ENCODE results near the gene EPHA6.

The EPHA6 gene

DNA sequence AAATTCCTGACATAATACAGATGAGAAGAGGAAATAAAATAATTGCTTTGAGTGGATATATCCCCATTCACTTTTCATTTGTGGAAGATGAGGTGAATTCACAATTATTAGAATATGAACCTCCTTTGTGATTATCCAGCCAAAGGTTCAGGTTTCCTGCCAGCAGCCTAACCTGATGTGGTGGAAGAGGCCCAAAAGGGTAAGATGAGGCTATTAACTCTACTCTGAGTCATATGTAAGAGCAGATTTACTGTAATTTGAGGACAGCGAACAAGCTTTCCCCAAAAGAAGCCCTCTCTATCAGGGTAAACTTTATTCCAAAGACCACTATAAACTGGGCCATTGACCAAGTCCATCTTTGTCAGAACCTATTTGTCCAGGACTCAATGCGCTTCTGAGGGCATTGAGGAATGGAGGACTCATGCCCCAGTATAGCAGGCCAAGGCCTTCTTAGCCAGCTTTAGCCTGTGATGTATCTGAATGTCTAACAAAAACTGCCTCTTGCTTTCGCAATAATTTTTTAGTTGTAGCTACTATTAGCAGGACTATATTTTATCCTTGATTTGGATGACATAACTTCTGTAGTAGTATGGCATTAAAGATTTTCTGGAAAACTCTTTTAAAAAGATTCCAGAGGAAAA is 859.1 kb downstream of the EPHA6 start:
- DNase-seq (ENCODE audit: low read depth, low spot score): no peak
- H3K27ac ChIP-seq: no peak overlapping the region

DNA sequence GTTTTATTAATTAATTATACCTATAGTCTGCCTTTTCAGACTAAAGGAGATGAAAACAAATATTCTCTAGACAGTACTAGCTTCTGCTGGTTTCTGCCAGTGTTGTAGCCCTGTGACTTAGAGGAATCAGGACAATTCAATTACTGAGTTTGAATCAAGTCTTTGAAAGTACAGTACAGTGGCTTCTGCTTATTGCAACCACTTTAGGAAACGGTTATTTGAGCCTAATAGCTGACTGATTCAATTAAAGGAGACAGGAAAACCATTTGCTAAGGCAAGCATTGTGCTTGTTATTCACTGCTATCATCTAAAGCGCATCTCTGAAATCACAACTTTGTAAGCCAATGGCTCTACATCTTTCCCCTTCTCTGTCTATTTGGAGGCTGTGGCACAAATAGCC is 860.1 kb downstream of the EPHA6 start:
- H3K36me3 ChIP-seq (ENCODE audit: insufficient read depth, low read length): no peaks in the 10 kb centered on the region
- H3K9ac ChIP-seq (ENCODE audit: insufficient read length): no peak overlapping the region
- no peak overlapping the region for H3K27ac ChIP-seq
- no peak for TF ChIP-seq POLR2AphosphoS5 (IDR thresholded peaks at IDR 0.05; ENCODE audit: borderline replicate concordance, low read depth, low read length)
- no peak for TF ChIP-seq FOXP2 (optimal IDR thresholded peaks at IDR 0.05; ENCODE audit: control extremely low read depth, extremely low read length, insufficient read depth)
- no peak for DNase-seq (ENCODE audit: low read depth, low spot score)
- no peak overlapping the region for H3K4me3 ChIP-seq
- no peaks in the 10 kb centered on the region for H3K9me3 ChIP-seq (ENCODE audit: low read depth, low read length)

More for the DNA sequence above, 859.1 kb downstream of the EPHA6 start:
- H3K9ac ChIP-seq (ENCODE audit: insufficient read length): no peak overlapping the region
- TF ChIP-seq POLR2AphosphoS5 (IDR thresholded peaks at IDR 0.05; ENCODE audit: borderline replicate concordance, low read depth, low read length) (no peak), FOXP2 (optimal IDR thresholded peaks at IDR 0.05; ENCODE audit: control extremely low read depth, extremely low read length, insufficient read depth) (no peak), EZH2 (IDR thresholded peaks at IDR 0.05) (no peak)
- no peaks in the 10 kb centered on the region for H3K36me3 ChIP-seq (ENCODE audit: insufficient read depth, low read length)
- H3K4me3 ChIP-seq: no peak overlapping the region
- H3K9me3 ChIP-seq (ENCODE audit: low read depth, low read length): no peaks in the 10 kb centered on the region

DNA sequence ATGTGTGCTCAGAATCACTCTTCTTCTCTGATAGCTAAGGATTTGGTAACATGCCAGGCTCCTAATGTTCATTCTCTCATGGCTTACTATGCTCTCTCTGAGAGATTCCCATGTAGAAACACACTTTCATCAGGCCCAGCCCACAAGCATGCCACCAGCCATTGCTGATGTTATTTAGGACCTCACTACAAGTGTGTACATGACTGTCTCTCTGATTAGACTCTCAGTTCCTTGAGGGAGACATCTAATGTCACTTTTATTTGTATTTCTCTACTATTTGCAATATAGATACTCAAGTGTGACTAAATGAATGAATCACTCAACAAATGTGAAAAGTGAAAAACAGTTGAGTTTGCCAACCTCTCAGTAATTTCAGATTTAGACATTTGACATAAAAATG is 865.8 kb downstream of the EPHA6 start:
- no peak for DNase-seq (ENCODE audit: low read depth, low spot score)

DNA sequence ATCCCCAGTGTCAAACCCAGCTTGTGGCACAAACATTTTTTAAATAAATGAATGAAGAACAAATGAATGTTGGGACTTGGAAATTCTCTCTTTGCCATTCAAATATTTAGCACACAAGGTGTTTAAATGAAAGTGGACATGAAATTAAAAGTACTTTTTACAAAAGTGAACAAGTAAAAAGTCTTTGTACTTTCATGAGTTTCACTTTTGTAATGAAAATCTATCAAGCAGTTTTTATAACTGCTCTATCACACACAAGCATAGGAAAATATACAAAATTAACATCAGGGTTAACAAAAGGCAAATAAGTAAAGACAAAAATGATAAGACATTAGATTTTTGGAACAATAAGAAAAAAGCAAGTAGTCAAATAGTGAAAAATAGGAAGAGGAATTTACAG is 866.3 kb downstream of the EPHA6 start:
- Histone ChIP-seq H3K9ac (ENCODE audit: insufficient read length) (no peak overlapping the region), H3K4me3 (no peak overlapping the region), H3K27ac (no peak overlapping the region), H3K36me3 (ENCODE audit: insufficient read depth, low read length) (no peaks in the 10 kb centered on the region), H3K9me3 (ENCODE audit: low read depth, low read length) (no peaks in the 10 kb centered on the region)
- TF ChIP-seq EZH2 (IDR thresholded peaks at IDR 0.05): no peak
- TF ChIP-seq POLR2AphosphoS5 (IDR thresholded peaks at IDR 0.05; ENCODE audit: borderline replicate concordance, low read depth, low read length): no peak
- TF ChIP-seq FOXP2 (optimal IDR thresholded peaks at IDR 0.05; ENCODE audit: control extremely low read depth, extremely low read length, insufficient read depth): no peak
- DNase-seq (ENCODE audit: low read depth, low spot score): no peak

More for the DNA sequence above, 865.8 kb downstream of the EPHA6 start:
- Histone ChIP-seq H3K4me3 (no peak overlapping the region), H3K9ac (ENCODE audit: insufficient read length) (no peak overlapping the region), H3K27ac (no peak overlapping the region), H3K9me3 (ENCODE audit: low read depth, low read length) (no peaks in the 10 kb centered on the region), H3K36me3 (ENCODE audit: insufficient read depth, low read length) (no peaks in the 10 kb centered on the region)
- no peak for TF ChIP-seq FOXP2 (optimal IDR thresholded peaks at IDR 0.05; ENCODE audit: control extremely low read depth, extremely low read length, insufficient read depth)
- TF ChIP-seq EZH2 (IDR thresholded peaks at IDR 0.05): no peak
- TF ChIP-seq POLR2AphosphoS5 (IDR thresholded peaks at IDR 0.05; ENCODE audit: borderline replicate concordance, low read depth, low read length): no peak

DNA sequence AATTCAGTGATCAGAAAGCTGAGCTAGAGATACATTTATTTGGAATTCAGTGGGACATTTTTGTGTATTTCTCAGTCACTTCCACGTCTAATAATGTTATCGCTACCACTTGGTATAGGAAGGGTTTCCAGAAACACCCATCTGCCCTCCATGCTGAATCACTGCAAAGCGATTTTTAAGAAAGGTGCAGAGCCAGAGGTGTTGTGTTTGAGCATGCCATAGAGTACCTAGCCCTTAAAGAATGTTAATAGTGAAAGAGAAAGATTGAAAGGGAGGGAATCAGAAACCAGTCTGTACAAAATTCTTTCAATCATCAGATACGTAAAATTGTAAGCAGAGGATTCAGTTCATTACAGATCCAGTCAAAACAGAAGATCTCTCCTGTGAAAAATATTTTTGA is 870.1 kb downstream of the EPHA6 start:
- no peak for TF ChIP-seq POLR2AphosphoS5 (IDR thresholded peaks at IDR 0.05; ENCODE audit: borderline replicate concordance, low read depth, low read length)
- TF ChIP-seq EZH2 (IDR thresholded peaks at IDR 0.05): no peak
- TF ChIP-seq FOXP2 (optimal IDR thresholded peaks at IDR 0.05; ENCODE audit: control extremely low read depth, extremely low read length, insufficient read depth): no peak
- Histone ChIP-seq H3K9me3 (ENCODE audit: low read depth, low read length) (no peaks in the 10 kb centered on the region), H3K9ac (ENCODE audit: insufficient read length) (no peak overlapping the region), H3K27ac (no peak overlapping the region), H3K4me3 (no peak overlapping the region), H3K36me3 (ENCODE audit: insufficient read depth, low read length) (no peaks in the 10 kb centered on the region)
- DNase-seq (ENCODE audit: low read depth, low spot score): no peak

DNA sequence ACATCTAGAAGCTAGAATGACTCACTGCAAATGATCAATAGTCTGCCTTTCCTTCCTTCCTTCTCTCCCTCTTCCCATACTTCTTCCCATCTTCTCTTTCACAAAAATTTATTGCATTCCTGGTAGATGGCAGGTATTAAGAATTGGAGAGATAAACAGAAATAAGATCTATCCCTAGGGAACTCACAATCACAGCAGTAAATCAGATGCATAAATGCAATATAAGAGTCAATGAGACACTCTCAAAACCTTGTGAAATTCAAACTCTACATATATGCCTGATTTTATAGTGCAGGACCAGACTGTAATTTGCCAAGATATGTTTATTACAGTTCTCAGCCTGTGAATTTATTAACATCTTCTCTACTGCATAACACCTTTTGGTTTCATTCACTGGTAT is 871.9 kb downstream of the EPHA6 start:
- Histone ChIP-seq H3K4me3 (no peak overlapping the region), H3K27ac (no peak overlapping the region), H3K36me3 (ENCODE audit: insufficient read depth, low read length) (no peaks in the 10 kb centered on the region), H3K9me3 (ENCODE audit: low read depth, low read length) (no peaks in the 10 kb centered on the region), H3K9ac (ENCODE audit: insufficient read length) (no peak overlapping the region)
- no peak for DNase-seq (ENCODE audit: low read depth, low spot score)
- no peak for TF ChIP-seq POLR2AphosphoS5 (IDR thresholded peaks at IDR 0.05; ENCODE audit: borderline replicate concordance, low read depth, low read length)
- no peak for TF ChIP-seq FOXP2 (optimal IDR thresholded peaks at IDR 0.05; ENCODE audit: control extremely low read depth, extremely low read length, insufficient read depth)
- no peak for TF ChIP-seq EZH2 (IDR thresholded peaks at IDR 0.05)

DNA sequence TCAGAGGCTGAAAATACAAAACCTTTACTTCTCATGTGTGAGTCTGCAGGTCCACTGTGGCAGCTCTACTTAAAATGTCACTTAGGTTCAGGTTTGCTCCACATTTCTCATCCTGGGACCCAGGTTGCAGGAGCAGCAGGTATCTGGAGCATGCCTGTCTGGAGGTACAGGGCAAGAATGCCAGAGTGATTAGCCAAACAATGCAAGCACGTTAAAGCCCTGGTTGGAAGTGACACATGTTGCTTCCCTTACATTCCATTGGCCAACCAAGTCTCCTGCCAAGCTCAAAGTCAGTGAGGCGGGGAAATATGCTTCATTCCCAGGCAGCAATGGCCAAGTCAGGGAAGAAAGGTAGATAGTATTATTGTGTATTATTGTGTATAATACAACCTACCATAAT is 873.3 kb downstream of the EPHA6 start:
- no peak for TF ChIP-seq EZH2 (IDR thresholded peaks at IDR 0.05)
- no peak for TF ChIP-seq POLR2AphosphoS5 (IDR thresholded peaks at IDR 0.05; ENCODE audit: borderline replicate concordance, low read depth, low read length)
- no peak for TF ChIP-seq FOXP2 (optimal IDR thresholded peaks at IDR 0.05; ENCODE audit: control extremely low read depth, extremely low read length, insufficient read depth)
- no peak for DNase-seq (ENCODE audit: low read depth, low spot score)
- no peaks in the 10 kb centered on the region for H3K9me3 ChIP-seq (ENCODE audit: low read depth, low read length)

DNA sequence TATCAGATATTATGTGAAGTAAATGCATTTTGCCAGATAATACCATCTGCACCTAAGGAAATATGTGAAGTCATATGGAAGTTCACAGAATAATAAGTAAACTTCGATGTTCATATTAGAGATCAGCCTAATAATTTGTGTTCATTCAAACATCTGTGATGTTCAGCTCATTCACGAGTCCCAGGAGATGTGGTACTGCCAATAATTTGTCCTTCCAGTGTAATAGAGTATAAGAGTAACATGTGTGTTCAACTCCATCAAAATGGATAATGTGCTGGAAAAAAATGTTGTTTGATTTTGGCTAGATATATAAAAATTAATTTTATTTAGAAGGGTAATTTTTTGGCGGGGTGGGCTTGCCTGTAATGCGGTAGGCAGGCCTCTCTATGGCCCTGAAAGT is 874.7 kb downstream of the EPHA6 start:
- no peak overlapping the region for H3K9ac ChIP-seq (ENCODE audit: insufficient read length)
- DNase-seq (ENCODE audit: low read depth, low spot score): no peak
- no peaks in the 10 kb centered on the region for H3K36me3 ChIP-seq (ENCODE audit: insufficient read depth, low read length)
- TF ChIP-seq FOXP2 (optimal IDR thresholded peaks at IDR 0.05; ENCODE audit: control extremely low read depth, extremely low read length, insufficient read depth): no peak
- no peak for TF ChIP-seq POLR2AphosphoS5 (IDR thresholded peaks at IDR 0.05; ENCODE audit: borderline replicate concordance, low read depth, low read length)
- TF ChIP-seq EZH2 (IDR thresholded peaks at IDR 0.05): no peak
- H3K9me3 ChIP-seq (ENCODE audit: low read depth, low read length): no peaks in the 10 kb centered on the region
- H3K27ac ChIP-seq: no peak overlapping the region
- H3K4me3 ChIP-seq: no peak overlapping the region

More for the DNA sequence above, 873.3 kb downstream of the EPHA6 start:
- no peaks in the 10 kb centered on the region for H3K36me3 ChIP-seq (ENCODE audit: insufficient read depth, low read length)
- H3K27ac ChIP-seq: no peak overlapping the region
- no peak overlapping the region for H3K9ac ChIP-seq (ENCODE audit: insufficient read length)
- no peak overlapping the region for H3K4me3 ChIP-seq

DNA sequence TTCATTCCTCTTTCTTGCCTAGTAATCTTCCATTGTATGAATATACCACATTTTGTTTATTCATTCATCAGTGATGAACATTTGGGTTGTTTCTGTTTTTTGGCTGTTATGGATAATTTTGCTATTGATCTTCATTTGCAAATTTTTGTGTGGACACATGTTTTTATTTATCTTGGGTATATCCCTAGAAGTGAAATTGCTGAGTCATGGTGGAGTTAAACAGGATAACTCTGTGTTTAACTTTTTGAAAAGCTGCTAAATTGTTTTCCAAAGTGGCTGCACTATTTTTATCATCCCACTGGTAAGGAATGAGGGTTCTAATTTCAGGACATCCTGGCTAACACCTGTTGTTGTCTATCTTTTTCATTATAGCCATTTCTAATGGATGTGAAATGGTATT is 875.6 kb downstream of the EPHA6 start:
- Histone ChIP-seq H3K27ac (no peak overlapping the region), H3K9ac (ENCODE audit: insufficient read length) (no peak overlapping the region), H3K9me3 (ENCODE audit: low read depth, low read length) (no peaks in the 10 kb centered on the region), H3K4me3 (no peak overlapping the region), H3K36me3 (ENCODE audit: insufficient read depth, low read length) (no peaks in the 10 kb centered on the region)
- DNase-seq (ENCODE audit: low read depth, low spot score): no peak
- no peak for TF ChIP-seq POLR2AphosphoS5 (IDR thresholded peaks at IDR 0.05; ENCODE audit: borderline replicate concordance, low read depth, low read length)
- no peak for TF ChIP-seq FOXP2 (optimal IDR thresholded peaks at IDR 0.05; ENCODE audit: control extremely low read depth, extremely low read length, insufficient read depth)
- TF ChIP-seq EZH2 (IDR thresholded peaks at IDR 0.05): no peak

Measured in SK-N-MC (cell line).